H1 (cell line): ENCODE results near the gene ORMDL2.

ENCODE experiments used
- JUND ChIP-seq: IDR thresholded peaks from 2 replicates; pipeline ENCODE4 v1.6.1; 2011; ENCODE audit warnings: mild to moderate bottlenecking, improper control_type of control experiment, low read length
- POLR2A ChIP-seq, 2 experiments: IDR thresholded peaks; 1 replicate in 1 of 2; 2 replicates in 1 of 2; pipeline ENCODE4 v1.6.1; 2011; ENCODE audit warnings: low read depth in 2 of 2, low read length in 2 of 2, mild to moderate bottlenecking in 2 of 2; ENCODE audit errors: control extremely low read depth in 1 of 2
- RFX5 ChIP-seq: IDR thresholded peaks from 2 replicates; pipeline ENCODE4 v1.6.1; 2011; ENCODE audit warnings: low read depth, low read length, improper control_type of control experiment, borderline replicate concordance

GRCh38 chr12:55847603-55848291 is 29.9 kb downstream of the ORMDL2 start:
- TF ChIP-seq RFX5 (no peak), JUND (no peak), POLR2A (IDR thresholded peaks at IDR 0.05; ENCODE audit: control extremely low read depth in 1 of 2, low read depth in 2 of 2, low read length in 2 of 2) (no peak)
